ENCODE measurements around the gene OR51B5. TPM values are rescaled to one million over a fixed set of nuclear protein-coding genes. Genes with fewer than 3 reads are reported as not detected.

OR51B5 gene
- total and polyA plus RNA-seq, 2 of the 4 experiments (the other 2 are of a cell fraction) = 0.09 to 0.54 TPM

DNA sequence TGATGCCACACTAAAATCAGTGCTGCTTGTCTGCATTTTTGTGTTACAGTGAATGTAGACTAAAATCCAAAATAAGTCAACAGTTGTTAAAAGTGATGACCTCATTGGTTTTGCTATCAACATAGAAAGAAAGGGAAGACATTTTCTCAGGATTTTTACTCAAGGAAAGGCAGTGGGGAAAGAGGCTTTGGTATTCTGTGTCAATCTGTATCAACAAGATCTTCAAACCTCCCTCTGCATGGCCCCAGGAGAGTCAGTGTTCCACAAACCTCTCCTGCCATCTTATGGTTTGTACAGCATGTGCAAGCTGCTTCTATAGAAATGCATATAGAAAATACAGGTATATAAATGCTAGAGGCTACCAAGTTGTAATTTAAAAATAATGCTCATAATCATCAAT is 26.5 kb upstream of the OR51B5 start:
- Histone ChIP-seq H4K91ac (ENCODE audit: insufficient read depth, low read depth, low read length) (peak overlapping the region; percentile 42), H3K4me2 (ENCODE audit: low read depth, low read length) (no peak overlapping the region), H3K4me1 (ENCODE audit: control insufficient read depth, insufficient read depth, low read length) (peaks cover 19% of the 10 kb centered on the region), H3K23ac (ENCODE audit: low read depth, low read length) (peak overlapping the region; percentile 39; the same call in 1 of the 2 replicates), H2AK5ac (ENCODE audit: low read depth, low read length) (peak overlapping the region; percentile 12; the same call in 1 of the 2 replicates), H4K20me1 (ENCODE audit: insufficient read depth, low read length) (no peaks in the 10 kb centered on the region), H2AK9ac (replicated peaks; ENCODE audit: low read depth, low read length, poor library complexity) (no peak overlapping the region), H3K9me1 (ENCODE audit: insufficient read depth, low read length) (peaks cover 19% of the 10 kb centered on the region), H3K4me3 (ENCODE audit: insufficient read depth, low read depth, low read length) (no peak overlapping the region), H3K14ac (replicated peaks; ENCODE audit: low read depth, low read length) (peak overlapping the region; percentile 46), H3K4ac (ENCODE audit: low read depth, low read length) (peak overlapping the region; percentile 44; the same call in 1 of the 2 replicates), H3K9ac (ENCODE audit: low read depth, low read length) (no peak overlapping the region; the same call in 1 of the 2 replicates), H3K27me3 (ENCODE audit: control insufficient read depth, insufficient read depth, low read length) (no peaks in the 10 kb centered on the region), H3K79me1 (ENCODE audit: low read depth in 1 of 2, low read length in 2 of 2) (peaks cover 0 to 18% of the 10 kb centered on the region in 2 experiments; a peak in 2 of 4 replicates), H2BK5ac (ENCODE audit: low read depth, low read length, poor library complexity, severe bottlenecking) (peak overlapping the region; percentile 96), H3K27ac (ENCODE audit: insufficient read depth, low read length) (no peak overlapping the region), H4K5ac (ENCODE audit: low read depth, low read length) (peak overlapping the region; percentile 88; the same call in 1 of the 2 replicates), H3K9me3 (ENCODE audit: control insufficient read depth, insufficient read depth, low read length) (peaks cover 3% of the 10 kb centered on the region), H3K18ac (ENCODE audit: low read depth, low read length) (peak overlapping the region; percentile 85; the same call in 1 of the 2 replicates), H2BK120ac (ENCODE audit: low read depth, low read length) (peak overlapping the region; percentile 89), H2AFZ (replicated peaks; ENCODE audit: low read length, poor library complexity) (no peak overlapping the region), H3K36me3 (ENCODE audit: control insufficient read depth, insufficient read depth, low read length) (no peaks in the 10 kb centered on the region), H3K56ac (ENCODE audit: extremely low read depth, insufficient read depth, low read length) (peak overlapping the region; percentile 55), H4K8ac (ENCODE audit: low read depth in 2 of 2, low read length in 2 of 2) (peak overlapping the region in 1 of 2 experiments; percentile 88; a peak in 2 of 4 replicates), H2BK20ac (ENCODE audit: low read depth, low read length) (peak overlapping the region; percentile 85), H2BK15ac (ENCODE audit: low read depth, low read length) (peak overlapping the region; percentile 5; the same call in 2 of the 3 replicates)
- ChIA-PET POLR2A (ENCODE audit: unreplicated experiment) (no interaction called here), CTCF (interaction anchor here (1.2 to 1.7 kb wide), 2 partner anchors 168 to 733 kb away, joined by 3 to 4 read pairs; no protein-coding TSS in a partner anchor)
- dilution Hi-C loops (cut with HindIII; ENCODE audit: low sequenced_read_pairs, unreplicated experiment) = no loop called here
- BruUV-seq (replicated peaks) = no TSS peak
- DNase-seq (peak; percentile 90), ATAC-seq (ENCODE audit: low read depth) (peak; percentile 71)
- intact Hi-C loops (cut with micrococcal nuclease) = loop anchor here (1.0 to 10.0 kb wide), 4 partner anchors 79 to 315 kb away; partner anchors contain the start of genes TRIM22 and TRIM5
- TF ChIP-seq, protein P1, sequence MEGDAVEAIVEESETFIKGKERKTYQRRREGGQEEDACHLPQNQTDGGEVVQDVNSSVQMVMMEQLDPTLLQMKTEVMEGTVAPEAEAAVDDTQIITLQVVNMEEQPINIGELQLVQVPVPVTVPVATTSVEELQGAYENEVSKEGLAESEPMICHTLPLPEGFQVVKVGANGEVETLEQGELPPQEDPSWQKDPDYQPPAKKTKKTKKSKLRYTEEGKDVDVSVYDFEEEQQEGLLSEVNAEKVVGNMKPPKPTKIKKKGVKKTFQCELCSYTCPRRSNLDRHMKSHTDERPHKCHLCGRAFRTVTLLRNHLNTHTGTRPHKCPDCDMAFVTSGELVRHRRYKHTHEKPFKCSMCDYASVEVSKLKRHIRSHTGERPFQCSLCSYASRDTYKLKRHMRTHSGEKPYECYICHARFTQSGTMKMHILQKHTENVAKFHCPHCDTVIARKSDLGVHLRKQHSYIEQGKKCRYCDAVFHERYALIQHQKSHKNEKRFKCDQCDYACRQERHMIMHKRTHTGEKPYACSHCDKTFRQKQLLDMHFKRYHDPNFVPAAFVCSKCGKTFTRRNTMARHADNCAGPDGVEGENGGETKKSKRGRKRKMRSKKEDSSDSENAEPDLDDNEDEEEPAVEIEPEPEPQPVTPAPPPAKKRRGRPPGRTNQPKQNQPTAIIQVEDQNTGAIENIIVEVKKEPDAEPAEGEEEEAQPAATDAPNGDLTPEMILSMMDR (conservative IDR thresholded peaks at IDR 0.05; ENCODE audit: low read depth, low read length) = peak; percentile 87
- TF ChIP-seq CEBPB (IDR thresholded peaks at IDR 0.05; ENCODE audit: low read depth, low read length) (no peak), MAFK (IDR thresholded peaks at IDR 0.05; ENCODE audit: low read depth, low read length) (peak; percentile 57; the same call in 1 of the 2 replicates), RFX5 (IDR thresholded peaks at IDR 0.05; ENCODE audit: low read depth, low read length) (no peak), POLR2A (IDR thresholded peaks at IDR 0.05; ENCODE audit: low read depth, low read length) (0 out of 2 replicates have a peak, but pooled peaks have one; percentile 46), CHD1 (IDR thresholded peaks at IDR 0.05; ENCODE audit: low read depth, low read length) (no peak), RAD21 (IDR thresholded peaks at IDR 0.05; ENCODE audit: low read length) (peak; percentile 96), NFE2L2 (IDR thresholded peaks at IDR 0.05; ENCODE audit: low read depth, low read length) (no peak), FOS (IDR thresholded peaks at IDR 0.05; ENCODE audit: low read depth, low read length) (no peak), SMC3 (IDR thresholded peaks at IDR 0.05; ENCODE audit: low read depth, low read length) (peak; percentile 97), MAZ (IDR thresholded peaks at IDR 0.05; ENCODE audit: borderline replicate concordance, low read depth, low read length) (peak; percentile 34; the same call in 1 of the 2 replicates)
- TF ChIP-seq, protein P2, sequence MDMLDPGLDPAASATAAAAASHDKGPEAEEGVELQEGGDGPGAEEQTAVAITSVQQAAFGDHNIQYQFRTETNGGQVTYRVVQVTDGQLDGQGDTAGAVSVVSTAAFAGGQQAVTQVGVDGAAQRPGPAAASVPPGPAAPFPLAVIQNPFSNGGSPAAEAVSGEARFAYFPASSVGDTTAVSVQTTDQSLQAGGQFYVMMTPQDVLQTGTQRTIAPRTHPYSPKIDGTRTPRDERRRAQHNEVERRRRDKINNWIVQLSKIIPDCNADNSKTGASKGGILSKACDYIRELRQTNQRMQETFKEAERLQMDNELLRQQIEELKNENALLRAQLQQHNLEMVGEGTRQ (IDR thresholded peaks at IDR 0.05; ENCODE audit: low read depth, low read length) = no peak
- in situ Hi-C loops (cut with MboI; ENCODE audit: low sequenced_read_pairs) = loop anchor here (5.0 to 10.0 kb wide), 2 partner anchors 85 to 167 kb away; partner anchors contain the start of gene OR51V1
